ENCODE measurements around the gene SH3RF3.

DNA sequence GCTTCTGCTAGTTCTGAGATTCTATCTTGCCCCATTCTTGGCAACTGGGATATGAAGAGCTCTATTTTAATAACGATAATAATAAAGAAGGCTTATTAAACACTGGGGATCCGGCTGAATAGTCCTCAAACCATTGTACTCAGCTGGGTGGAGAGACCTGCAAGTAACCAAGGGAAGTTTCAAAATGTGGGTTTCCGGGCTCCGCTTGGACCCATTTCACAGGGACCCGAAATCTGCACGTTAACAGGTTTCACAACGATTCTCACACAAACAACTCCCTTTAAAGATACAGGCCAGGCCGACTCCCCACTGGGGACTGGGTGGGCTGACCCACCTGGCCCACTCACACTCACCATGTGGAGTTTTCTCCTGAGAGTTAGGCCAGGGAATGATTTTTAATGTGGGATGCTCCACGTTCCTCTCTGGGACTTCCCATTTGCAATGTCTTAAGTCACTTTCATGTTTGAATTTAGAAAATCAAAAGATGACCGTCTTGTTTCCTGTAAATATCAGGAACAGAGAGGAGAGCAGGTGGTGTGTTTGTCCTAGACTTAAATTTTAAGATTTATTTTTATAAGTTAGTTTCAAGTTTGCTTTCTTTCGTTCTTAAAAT, 96.3 kb downstream of the SH3RF3 start:
- no peak for TF ChIP-seq POLR2A (IDR thresholded peaks at IDR 0.05)
- TF ChIP-seq, protein P1, sequence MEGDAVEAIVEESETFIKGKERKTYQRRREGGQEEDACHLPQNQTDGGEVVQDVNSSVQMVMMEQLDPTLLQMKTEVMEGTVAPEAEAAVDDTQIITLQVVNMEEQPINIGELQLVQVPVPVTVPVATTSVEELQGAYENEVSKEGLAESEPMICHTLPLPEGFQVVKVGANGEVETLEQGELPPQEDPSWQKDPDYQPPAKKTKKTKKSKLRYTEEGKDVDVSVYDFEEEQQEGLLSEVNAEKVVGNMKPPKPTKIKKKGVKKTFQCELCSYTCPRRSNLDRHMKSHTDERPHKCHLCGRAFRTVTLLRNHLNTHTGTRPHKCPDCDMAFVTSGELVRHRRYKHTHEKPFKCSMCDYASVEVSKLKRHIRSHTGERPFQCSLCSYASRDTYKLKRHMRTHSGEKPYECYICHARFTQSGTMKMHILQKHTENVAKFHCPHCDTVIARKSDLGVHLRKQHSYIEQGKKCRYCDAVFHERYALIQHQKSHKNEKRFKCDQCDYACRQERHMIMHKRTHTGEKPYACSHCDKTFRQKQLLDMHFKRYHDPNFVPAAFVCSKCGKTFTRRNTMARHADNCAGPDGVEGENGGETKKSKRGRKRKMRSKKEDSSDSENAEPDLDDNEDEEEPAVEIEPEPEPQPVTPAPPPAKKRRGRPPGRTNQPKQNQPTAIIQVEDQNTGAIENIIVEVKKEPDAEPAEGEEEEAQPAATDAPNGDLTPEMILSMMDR (IDR thresholded peaks at IDR 0.05), result no peak

Measured in adrenal gland (tissue), 5 donors.